Stimulated activated CD4-positive, alpha-beta T cell treated with anti-CD3 and anti-CD28 coated beads, Interleukin-15, amount 100 ng/mL, for 1 hour (primary cell): ENCODE measurements around the gene HIPK2.

Experiments used
- DNase-seq, 2 donors: peaks; one replicate each; pipeline ENCODE4 v3.0.0-alpha.2; 2020; ENCODE audit warnings: low read depth in 1 of 2, low spot score in 1 of 2

HIPK2 gene

DNA sequence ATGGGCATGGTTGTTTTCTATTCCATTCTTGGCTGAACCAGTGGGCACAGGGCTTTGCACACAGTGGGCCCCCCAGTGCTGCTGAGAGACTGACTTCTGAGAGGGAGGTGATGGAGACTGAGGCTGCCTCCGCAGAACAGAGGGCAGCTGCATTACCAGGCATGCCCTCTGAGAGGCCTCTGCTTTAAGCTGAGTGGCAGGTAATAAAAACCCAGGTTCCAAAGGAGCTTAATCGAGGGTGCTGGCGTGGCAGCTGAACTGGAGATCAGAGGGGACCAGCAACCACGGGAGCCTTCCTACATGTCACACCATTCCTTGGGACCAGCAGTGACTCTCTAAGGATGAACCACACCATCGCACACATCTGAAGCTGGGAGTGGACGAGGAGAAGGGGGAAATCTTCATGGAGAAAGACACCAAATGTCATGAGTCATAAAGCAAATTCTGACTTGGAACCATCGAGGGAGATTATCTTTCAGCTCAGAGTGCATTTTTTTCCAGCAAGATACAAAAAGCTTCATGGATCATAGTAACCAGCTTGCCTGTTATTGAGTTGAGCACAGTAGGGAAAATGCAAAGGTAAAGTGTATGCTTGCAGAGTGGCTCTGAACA lies 24.6 kb downstream of the HIPK2 start:
- DNase-seq: no peak

DNA sequence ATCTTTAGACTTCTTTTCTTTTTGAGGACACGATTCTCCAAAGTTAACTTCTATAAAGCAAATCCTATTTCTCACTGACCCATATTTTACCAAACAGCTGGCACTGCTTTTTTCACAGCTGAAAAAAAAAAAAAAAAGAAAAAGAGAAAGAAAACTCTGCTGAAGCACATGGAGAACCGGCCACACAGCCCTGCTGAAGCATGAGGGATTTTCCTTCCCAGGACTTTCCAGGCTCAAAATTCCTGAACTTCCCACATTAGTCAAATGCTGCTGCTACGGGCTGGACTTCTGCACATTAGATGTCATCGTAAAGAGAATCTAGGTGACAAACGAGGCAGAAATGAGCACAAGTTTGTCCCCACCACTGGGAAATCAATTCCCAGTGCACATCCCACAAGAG lies 25.2 kb downstream of the HIPK2 start:
- DNase-seq: no peak

DNA sequence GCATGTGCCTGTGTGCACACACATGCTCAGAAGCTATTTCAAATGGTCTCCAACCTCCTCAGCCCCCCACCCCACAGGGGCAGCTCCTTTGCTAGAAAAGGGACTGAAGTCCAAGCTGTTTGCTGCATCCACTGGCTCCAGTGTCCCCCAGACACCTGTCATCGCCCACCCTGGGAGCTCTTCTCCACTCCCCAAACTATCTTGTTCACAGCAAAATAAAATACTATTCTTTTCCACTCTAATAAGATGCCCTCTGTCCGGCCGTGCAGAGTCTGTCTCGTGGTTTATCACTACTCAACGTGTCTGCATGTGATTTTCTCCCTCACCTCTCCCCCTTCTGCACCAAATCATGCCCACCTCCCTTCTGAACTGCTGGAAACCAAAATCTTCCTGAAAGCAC lies 25.6 kb downstream of the HIPK2 start:
- no peak for DNase-seq

DNA sequence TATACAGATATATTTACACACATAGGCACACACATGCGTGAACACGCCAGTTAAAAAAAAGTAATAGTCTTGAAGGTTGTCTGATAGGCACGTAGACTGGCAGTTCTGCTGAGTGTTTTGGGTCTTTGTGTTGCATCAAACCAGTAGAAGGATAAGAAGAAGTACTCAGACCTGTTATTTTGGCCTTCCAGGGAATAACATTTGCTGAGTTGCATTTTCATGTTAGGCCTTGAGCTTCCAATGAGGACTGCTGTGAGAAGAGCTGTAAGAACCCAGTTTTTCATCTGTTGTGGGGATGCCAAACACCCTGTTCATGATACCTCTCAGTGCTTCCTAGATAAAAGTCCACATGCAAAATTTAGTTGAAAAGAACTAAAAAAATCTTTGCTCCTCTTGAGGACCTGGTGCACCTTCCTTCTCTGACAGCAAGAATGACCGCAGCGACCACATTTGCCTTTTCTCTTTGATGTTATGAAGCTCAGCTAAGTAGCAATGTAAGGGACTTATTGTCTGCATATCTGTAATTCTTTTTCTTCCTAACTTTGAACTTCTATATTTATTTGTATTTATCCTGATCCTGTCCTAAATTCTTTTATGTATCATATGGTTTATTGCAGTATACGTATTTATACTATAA lies 27.2 kb downstream of the HIPK2 start:
- no peak for DNase-seq

DNA sequence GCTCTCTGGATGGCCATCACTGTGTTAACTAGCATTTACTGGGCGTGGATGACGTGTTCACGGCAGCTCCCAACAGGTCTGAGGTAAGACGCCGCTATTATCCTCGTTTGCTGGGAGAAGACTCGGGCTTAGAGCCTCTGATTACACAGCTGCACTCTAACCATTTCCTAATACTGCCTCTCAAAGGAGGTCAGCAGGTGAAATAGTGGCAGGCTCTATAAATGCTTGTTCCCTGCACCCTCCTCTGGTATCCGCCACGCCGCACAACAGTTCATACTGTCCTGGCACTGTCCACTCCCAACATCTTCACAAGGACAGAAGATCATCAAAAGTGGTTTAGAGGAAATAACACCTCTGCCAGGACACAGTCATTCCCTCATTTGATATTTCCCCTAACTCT lies 28.3 kb downstream of the HIPK2 start:
- DNase-seq: no peak

DNA sequence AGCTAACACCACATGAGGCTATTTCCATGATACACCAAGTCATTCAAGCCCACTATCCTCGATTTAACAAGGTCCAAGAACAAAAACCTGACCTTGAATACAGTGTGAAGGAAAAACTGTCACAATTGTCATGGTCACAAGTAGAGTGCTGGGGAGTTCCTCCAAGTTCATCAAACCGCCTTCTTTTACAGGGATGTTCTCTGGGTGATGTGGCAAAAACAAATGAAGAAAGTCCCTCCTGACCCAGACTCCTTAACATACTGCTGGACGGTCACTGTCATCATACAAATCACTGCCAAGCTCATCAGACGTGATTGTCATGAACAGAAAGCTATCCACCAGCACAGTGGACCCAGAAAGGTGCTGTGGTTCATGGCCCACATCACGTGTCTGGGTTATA lies 28.9 kb downstream of the HIPK2 start:
- no peak for DNase-seq

DNA sequence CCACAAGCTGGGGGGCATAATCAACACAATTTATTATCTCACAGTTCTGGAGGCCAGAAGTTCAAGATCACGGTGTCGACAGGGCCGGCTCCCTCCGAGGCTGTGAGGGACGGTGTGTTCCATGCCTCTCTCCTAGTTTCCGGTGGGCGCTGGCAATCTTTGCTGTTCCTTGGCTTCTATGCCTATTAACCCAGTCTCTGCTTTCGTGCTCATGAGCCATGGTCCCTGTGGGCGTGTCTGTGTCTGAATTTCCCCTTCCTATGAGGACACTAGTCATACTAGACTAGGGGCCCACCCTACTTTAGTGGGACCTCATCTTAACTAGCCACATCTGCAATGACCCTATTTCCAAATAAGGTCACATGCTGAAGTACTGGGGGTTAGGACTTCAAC lies 29.4 kb downstream of the HIPK2 start:
- no peak for DNase-seq

DNA sequence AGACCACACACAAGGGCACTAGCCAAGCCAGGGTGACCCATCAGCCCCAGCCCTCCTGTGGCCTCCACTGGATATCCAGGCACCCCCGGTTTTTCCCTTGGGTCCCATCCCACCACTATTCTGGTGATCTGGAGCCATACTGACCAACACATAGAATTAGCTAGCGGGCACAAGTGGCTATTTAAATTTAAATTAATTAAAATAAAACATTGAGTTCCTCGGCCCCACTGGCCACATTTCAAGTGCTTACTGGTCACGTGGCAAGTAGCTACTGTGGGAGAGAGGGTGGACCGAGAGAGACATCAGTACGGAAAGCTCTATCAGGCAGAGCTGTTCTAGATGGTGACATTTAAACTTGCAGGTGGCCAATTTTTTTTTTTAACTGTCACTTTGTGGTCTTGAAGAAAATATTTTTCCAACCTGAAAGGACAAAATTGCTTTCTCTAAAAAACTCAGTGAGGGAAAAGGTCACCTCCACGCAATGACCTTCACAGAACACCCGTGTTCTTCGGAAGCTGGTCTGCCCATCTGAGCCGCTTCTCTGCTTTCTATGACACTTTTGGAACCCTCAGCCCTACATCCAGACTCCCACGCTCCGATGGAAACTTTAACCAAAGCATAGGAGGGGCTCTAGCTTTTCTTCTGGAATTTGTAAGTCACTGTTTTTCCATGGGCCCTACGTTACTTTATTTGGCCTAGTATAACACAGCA lies 30.0 kb downstream of the HIPK2 start:
- no peak for DNase-seq

DNA sequence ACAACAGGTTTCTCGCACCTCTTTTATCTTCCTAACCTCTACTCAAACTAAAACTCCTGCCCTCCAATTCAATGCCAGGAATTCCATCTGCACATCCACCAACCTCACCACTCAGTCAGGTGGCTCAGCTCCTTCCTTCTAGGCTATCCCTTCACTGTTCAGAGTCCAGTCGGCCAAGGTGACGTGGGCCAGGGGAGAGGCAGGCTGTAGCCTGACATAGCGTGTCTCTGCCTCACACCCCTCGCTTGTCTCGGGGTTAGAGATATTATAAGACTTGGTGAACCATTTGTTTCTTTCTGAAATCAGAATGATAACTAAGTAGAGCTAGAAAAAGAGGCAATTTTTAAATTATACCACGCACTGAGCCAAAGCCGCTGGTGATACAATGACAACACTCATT lies 31.1 kb downstream of the HIPK2 start:
- no peak for DNase-seq

DNA sequence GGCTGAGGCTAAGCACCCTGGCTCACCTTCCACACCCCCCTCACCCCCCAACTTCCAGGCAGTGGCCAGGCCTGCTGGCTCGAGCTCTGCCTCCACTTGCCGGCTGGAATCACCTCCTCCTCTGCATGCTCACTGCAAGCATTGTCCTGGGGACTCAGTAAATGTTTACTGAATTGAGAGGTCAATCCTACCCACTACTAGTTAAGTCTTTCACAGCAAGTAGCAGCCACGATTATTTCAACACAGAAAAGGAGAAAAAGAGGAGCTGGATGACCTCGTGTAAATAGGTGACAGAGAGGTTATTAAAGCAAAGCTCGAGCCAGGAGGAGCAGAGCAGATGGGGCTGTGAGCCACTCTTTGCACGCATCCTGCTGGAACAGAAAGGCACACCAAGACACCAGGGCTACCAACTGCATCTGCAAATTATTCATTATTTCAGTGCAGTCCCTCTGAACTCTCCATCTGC lies 32.1 kb downstream of the HIPK2 start:
- DNase-seq: no peak

DNA sequence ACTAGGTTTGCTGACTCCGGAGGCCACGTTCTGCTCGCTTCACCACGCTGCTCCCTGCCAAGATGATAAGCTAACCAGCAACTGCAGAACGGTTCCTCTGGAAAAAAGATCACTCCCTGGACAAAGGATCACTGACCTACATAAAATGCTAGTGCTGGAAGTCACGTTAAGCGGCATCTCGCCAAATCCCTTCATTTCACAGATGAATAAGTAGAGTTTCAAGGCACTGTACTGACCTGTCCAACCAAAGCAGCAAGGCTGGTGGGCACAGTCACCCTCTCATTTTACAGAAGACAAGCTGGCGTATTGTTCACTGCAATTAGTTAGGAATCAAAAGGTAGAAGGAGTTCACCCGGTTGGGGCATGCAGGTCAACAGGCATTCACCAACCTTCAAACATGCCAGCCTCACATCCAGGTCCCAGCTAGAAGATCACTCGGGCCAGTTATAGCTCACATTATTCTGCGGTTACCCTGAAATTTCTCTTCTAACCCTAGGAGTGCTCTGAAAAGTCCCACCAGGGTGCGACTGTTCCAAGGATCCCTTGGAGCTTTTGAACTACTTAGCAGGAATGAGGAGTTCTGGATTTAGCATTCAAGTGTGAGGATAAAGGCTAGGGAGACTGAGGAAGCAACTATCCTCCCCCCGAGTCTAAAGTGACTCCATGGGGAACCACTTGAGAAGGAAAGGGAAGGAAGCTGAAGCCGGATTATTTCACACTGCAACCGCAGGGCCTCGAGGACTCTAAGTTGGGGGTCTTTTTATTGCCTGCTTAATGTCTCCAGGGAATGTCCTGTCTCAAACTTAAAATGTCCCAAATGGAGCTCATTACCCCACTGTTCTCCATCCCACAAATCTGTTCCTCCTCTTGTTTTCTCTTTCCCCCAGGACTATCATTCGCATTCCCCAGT lies 32.8 kb downstream of the HIPK2 start:
- no peak for DNase-seq

DNA sequence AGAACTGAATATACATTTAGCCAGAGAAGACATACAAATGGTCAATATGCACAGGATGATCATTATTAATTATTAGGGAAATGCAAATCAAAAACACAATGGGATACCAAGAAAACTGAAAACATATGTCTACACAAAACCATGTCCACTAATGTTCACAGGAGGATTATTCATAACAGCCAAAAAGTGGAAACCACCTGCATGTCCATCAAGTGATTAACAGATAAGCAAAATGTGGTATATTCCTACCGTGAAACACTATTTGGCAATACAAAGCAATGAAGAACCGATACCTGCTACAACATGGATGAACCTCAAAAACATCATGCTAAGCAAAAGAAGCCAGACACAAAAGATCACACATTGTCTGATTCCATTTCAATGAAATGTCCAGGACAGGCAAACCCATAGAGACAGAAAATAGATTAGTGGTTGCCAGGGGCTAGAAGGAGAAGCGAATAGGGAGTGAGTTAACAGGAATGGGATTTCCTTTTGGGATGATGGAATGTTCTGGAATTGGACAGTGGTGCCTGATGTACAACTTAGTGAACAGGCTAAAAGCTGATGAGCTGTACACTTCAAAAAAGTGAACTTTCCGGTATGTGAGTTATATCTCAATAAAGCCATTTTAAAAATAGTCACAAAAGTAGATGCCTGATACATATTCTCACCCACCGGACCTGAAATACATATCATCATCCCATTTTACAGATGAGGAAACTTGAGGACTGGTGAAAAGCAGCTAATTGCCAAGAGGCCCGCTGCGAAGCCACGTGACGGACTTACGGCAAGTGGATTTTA lies 33.6 kb downstream of the HIPK2 start:
- no peak for DNase-seq

DNA sequence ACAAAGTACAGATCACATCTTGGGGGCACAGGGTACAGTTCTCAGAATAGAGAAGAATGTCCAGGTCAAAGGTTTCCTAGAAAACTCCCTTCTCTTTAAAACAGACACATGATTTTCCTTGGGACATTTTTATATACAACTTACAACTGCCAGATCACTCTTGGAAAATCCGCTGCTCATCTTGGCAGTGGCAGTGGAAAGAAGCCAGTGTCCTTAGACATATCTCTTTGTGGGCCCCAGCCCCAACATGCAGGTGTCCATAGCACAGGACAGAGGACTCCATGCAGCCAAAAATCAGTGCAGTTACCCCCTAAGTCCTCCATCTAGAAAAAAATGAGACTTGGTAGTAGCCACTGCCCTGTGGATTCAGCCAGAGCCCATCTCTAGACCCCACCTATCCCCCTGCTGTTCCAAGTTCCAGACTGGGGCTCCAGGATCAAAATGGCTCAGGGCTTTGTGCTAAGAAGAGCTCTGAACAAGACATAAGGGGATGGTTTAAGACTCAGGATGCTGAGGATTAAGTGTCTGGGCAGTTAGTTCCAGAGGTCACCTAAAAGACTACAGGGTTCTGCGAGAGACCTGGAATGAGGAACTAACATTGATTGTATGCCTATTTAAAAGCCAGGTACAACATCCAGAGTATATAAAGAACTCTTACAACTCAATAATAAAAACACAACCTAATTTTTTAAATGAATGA lies 34.4 kb downstream of the HIPK2 start:
- no peak for DNase-seq

DNA sequence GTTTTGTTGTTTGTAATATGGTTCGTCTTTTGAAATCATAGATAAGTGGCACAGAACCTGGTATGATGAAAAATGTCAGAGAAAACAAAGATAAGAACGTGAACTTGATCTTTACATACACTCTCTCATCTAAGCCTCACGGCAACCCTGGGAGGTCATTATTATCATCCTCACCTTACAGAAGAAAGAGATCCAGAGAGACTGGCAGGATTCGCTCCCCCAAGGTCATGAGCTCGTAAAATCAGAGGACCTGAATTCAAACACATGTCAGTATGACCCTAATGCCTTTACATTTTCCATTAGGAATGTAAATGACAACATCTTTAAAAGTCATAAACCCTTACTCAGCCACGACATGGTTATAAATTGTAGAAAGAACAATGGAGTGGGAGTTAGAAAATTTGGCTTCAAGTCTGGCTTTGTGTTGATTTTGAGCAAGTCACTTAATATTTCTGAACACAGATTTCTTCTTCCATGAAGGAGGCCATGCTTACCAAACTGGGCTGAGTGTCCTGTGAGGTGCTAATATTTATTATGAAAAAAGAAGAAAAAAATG lies 35.9 kb downstream of the HIPK2 start:
- no peak for DNase-seq

DNA sequence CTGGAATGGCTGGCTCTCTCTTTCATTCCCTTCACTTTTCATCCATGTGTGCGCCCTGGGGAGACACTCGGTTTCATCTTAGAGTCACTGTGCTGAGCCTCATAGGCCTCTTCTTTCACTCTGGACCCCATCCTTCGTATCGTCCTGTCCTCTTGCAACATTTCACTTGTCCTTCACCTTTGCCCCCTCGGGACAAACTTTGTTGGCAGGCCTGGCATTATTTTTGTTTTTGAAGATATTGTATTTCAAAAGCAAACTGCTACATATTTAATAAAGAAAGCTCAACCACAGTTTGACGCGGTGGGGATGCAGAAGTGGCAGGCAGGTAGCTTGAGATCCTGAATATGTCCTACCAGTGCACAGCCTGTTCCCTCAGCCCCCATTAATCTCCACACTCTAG lies 36.6 kb downstream of the HIPK2 start:
- DNase-seq: no peak

DNA sequence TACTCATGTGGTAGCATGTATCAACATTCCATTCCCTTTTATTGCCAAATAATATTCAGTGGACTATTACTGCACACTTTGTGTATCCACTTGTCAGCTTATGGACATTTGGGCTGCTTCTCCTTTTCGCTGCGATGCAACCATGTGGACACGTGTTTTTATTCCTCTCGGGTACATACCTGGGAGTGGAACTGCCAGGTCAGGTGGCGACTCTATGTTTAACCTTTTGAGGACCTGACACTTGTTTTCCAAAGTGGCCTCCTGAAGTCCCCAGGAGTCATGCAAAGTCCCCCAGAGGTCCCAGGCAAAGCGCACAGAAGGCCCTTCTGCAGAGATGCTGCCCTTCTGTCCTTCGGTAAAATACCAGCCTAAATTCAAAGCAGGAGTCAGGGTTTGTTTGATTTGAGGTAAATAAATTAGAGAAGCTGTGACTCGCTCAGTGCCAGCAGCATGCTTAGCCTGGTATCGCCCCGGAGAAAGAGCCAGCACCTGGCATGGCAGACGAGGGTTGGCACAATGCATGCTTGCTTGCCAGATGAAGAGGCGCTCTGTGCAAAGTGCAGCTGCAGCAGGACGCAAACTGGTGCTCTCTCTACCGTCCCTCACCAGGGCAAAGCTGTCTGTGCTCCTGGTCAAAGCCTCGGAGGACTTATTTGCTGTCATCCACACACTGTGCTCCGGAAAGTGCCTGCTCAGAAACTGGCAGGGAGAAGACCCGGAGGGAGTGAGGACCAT lies 37.8 kb downstream of the HIPK2 start:
- no peak for DNase-seq

DNA sequence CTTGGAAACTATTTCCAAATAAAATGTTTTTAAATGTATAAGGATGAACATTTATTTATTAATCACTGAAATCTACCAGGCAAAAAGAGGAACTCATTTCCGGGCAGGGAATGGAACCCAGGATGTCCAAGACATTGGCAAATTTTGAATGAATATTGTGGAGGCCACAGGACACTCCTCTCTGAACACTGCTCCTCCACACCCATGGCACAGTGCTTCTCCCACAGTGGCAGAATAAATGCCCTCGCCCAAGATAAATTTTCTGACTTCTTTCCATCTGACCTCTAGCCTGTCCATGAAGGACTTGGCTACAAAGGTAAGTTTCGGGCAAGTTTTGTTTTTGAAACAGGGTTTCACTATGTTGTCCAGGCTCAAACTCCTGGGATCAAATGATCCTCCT lies 39.0 kb downstream of the HIPK2 start:
- no peak for DNase-seq

DNA sequence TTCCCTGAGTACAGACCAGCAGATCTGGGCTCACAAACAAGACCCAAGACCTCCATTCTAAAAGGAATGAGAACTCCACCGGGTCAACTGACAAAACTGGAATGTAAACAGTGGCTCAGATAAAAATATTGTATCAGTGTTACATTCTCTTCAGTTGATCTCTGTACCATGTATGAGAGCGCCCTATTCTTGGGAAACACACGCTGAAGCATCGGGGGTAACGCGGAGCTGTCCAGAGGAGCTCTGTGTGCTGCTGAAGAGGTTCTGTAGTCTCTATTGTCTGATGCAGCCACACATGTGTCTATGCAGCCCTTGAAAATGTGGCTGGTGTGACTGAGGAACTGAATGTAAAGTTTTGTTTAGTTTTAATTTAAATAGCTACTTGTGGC lies 39.7 kb downstream of the HIPK2 start:
- DNase-seq: no peak
